ENCODE data around the gene CD8B. TPM values are rescaled to one million over a fixed set of nuclear protein-coding genes. Genes with fewer than 3 reads are reported as not detected.

Gene CD8B
- total and polyA plus RNA-seq, 2 of the 13 experiments (the other 11 are each of a cell fraction or from before 2014, with no cell fraction given): 0.04 TPM; not detected in 1

DNA sequence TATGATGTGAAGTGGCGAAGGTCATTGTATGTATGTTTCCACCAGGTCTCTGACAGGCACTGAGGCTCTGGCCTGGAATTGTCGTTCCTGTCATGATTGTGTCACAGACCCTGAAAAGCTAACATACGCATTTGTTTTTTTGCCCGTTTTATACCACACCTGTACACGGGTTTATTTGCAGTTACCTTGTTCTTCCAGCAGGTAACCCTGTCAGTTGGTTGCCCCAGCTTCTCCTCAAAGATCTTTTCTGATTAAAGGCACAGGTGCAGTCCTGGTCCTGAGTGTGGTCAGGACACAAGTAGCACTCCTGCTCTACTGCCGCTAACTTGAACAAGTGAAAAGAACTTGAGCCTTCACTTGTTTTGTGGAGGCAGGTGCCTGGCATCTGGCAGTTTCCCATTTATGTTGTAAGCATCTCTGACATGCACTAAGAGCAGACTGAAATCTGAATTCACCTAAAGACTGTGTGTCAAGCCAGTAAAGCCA, 90.8 kb downstream of the CD8B start (continued):
- TF ChIP-seq NR2F2 (IDR thresholded peaks at IDR 0.05; ENCODE audit: borderline replicate concordance, low read depth) (no peak), TAF15 (IDR thresholded peaks at IDR 0.05; ENCODE audit: low read depth, low read length, poor library complexity, severe bottlenecking) (no peak), CBX5 (CRISPR knock-in tag; IDR thresholded peaks at IDR 0.05; ENCODE audit: borderline replicate concordance) (no peak), KDM5B (CRISPR knock-in tag; IDR thresholded peaks at IDR 0.05; ENCODE audit: borderline replicate concordance) (no peak)

DNA sequence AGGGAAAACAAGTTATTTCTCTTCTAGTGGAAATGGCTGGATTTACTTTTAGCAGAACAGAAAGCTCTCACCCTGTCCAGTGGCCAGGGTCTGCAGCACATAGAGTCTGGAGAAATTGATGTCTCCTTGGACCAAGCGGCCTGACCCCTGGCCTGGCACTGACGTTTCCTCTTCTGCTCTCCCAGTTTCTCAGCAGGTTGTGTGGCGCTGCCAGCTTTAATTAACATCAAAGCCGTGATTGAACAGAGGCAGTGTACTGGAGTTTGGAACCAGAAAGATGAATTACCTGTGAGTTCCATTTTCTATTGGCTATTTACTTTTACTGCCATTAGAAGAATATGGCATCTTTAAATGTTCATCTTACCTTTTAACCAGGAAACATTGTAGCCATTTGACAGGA, 91.8 kb downstream of the CD8B start:
- H3K4me2 ChIP-seq (ENCODE audit: low read depth, low read length): no peak overlapping the region
- H2AFZ ChIP-seq (ENCODE audit: low read length): no peak overlapping the region
- no peak for DNase-seq (ENCODE audit: low spot score)
- no peak overlapping the region for H3K4me3 ChIP-seq (replicated peaks in 1 of 3; ENCODE audit: insufficient read depth in 1 of 3, low read depth in 2 of 3, low read length in 3 of 3)
- H3K9ac ChIP-seq (ENCODE audit: insufficient read depth, low read depth, low read length): no peak overlapping the region
- WGBS (ENCODE audit: low lambda C conversion rate): 96% methylated on average over 4 of the region's 4 CpGs
- no peaks in the 10 kb centered on the region for H3K27me3 ChIP-seq (ENCODE audit: control insufficient read depth in 1 of 2, insufficient read depth in 2 of 2, low read length in 2 of 2)
- intact Hi-C loops (cut with micrococcal nuclease; ENCODE audit: unreplicated experiment) (no loop called here), in situ Hi-C loops (cut with HindIII; ENCODE audit: extremely low pct_ligation_motif_present, low pct_unique_long_range_greater_than_20kb) (no loop called here)
- POLR2A ChIA-PET: no interaction called here
- no peaks in the 10 kb centered on the region for H4K20me1 ChIP-seq (ENCODE audit: insufficient read depth, low read length)
- no peak overlapping the region for H3K27ac ChIP-seq (ENCODE audit: extremely low read length, insufficient read depth, low read length)
- no peak for FAIRE-seq
- H3K9me3 ChIP-seq (ENCODE audit: low read length): no peaks in the 10 kb centered on the region
- no peak for ATAC-seq
- no peaks in the 10 kb centered on the region for H3K79me2 ChIP-seq (ENCODE audit: insufficient read depth, low read length)
- H3K36me3 ChIP-seq (replicated peaks in 1 of 2; ENCODE audit: control insufficient read depth in 1 of 2, insufficient read depth in 2 of 2, low read length in 2 of 2): peaks cover 34 to 91% of the 10 kb centered on the region in 2 experiments
- CTCF ChIA-PET (ENCODE audit: low intra/inter-chr PET ratio, low total read pairs): no interaction called here
- peaks cover 11% of the 10 kb centered on the region for H3K4me1 ChIP-seq (ENCODE audit: insufficient read depth, low read length)
- BruUV-seq (replicated peaks): no TSS peak
- TF ChIP-seq IKZF1 (IDR thresholded peaks at IDR 0.05): no peak
- TF ChIP-seq ZNF768 (CRISPR knock-in tag; IDR thresholded peaks at IDR 0.05): no peak
- TF ChIP-seq CBX2 (IDR thresholded peaks at IDR 0.05; ENCODE audit: low read depth, low read length): no peak
- no peak for TF ChIP-seq CBX2 (CRISPR knock-in tag; IDR thresholded peaks at IDR 0.05; ENCODE audit: low read depth)
- TF ChIP-seq STAG1 (CRISPR knock-in tag; IDR thresholded peaks at IDR 0.05): no peak
- no peak for TF ChIP-seq ZNF562 (CRISPR knock-in tag; IDR thresholded peaks at IDR 0.05; ENCODE audit: borderline replicate concordance)
- TF ChIP-seq, protein P1, sequence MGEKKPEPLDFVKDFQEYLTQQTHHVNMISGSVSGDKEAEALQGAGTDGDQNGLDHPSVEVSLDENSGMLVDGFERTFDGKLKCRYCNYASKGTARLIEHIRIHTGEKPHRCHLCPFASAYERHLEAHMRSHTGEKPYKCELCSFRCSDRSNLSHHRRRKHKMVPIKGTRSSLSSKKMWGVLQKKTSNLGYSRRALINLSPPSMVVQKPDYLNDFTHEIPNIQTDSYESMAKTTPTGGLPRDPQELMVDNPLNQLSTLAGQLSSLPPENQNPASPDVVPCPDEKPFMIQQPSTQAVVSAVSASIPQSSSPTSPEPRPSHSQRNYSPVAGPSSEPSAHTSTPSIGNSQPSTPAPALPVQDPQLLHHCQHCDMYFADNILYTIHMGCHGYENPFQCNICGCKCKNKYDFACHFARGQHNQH (CRISPR knock-in tag; IDR thresholded peaks at IDR 0.05): no peak
- no peak for TF ChIP-seq IRX3 (CRISPR knock-in tag; IDR thresholded peaks at IDR 0.05; ENCODE audit: borderline replicate concordance, low read depth)
- TF ChIP-seq, protein P2, sequence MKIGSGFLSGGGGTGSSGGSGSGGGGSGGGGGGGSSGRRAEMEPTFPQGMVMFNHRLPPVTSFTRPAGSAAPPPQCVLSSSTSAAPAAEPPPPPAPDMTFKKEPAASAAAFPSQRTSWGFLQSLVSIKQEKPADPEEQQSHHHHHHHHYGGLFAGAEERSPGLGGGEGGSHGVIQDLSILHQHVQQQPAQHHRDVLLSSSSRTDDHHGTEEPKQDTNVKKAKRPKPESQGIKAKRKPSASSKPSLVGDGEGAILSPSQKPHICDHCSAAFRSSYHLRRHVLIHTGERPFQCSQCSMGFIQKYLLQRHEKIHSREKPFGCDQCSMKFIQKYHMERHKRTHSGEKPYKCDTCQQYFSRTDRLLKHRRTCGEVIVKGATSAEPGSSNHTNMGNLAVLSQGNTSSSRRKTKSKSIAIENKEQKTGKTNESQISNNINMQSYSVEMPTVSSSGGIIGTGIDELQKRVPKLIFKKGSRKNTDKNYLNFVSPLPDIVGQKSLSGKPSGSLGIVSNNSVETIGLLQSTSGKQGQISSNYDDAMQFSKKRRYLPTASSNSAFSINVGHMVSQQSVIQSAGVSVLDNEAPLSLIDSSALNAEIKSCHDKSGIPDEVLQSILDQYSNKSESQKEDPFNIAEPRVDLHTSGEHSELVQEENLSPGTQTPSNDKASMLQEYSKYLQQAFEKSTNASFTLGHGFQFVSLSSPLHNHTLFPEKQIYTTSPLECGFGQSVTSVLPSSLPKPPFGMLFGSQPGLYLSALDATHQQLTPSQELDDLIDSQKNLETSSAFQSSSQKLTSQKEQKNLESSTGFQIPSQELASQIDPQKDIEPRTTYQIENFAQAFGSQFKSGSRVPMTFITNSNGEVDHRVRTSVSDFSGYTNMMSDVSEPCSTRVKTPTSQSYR (CRISPR knock-in tag; IDR thresholded peaks at IDR 0.05; ENCODE audit: borderline replicate concordance): no peak
- no peak for TF ChIP-seq ZNF326 (CRISPR knock-in tag; IDR thresholded peaks at IDR 0.05; ENCODE audit: borderline replicate concordance)
- TF ChIP-seq RAD21 (CRISPR knock-in tag; IDR thresholded peaks at IDR 0.05): no peak
- no peak for TF ChIP-seq AGO2 (optimal IDR thresholded peaks at IDR 0.05; ENCODE audit: low read depth, low read length)
- no peak for TF ChIP-seq ZNF766 (CRISPR knock-in tag; IDR thresholded peaks at IDR 0.05; ENCODE audit: borderline replicate concordance)
- TF ChIP-seq KAT8 (CRISPR knock-in tag; IDR thresholded peaks at IDR 0.05): no peak
- TF ChIP-seq MXI1 (IDR thresholded peaks at IDR 0.05; ENCODE audit: borderline replicate concordance, low read depth, low read length): no peak
- no peak for TF ChIP-seq ZNF563 (CRISPR knock-in tag; IDR thresholded peaks at IDR 0.05)
